IMR-90 (cell line): Measurements from ENCODE around the gene IL5RA.

ENCODE experiments used
- CEBPB ChIP-seq: IDR thresholded peaks from 2 replicates; pipeline ENCODE4 v1.6.1; 2012; ENCODE audit warnings: low read depth, low read length, improper control_type of control experiment
- CTCF ChIP-seq: conservative IDR thresholded peaks from 2 replicates; pipeline ENCODE4 v1.5.1; 2012; ENCODE audit warnings: mild to moderate bottlenecking, low read depth, low read length, improper control_type of control experiment
- MXI1 ChIP-seq: IDR thresholded peaks from 2 replicates; pipeline ENCODE4 v1.6.1; 2012; ENCODE audit warnings: low read depth, mild to moderate bottlenecking, low read length, moderate library complexity, borderline replicate concordance
- POLR2A ChIP-seq: IDR thresholded peaks from 2 replicates; pipeline ENCODE4 v1.6.1; 2012; ENCODE audit warnings: mild to moderate bottlenecking, low read depth, low read length
- RFX5 ChIP-seq: IDR thresholded peaks from 2 replicates; pipeline ENCODE4 v1.8.0; 2012; ENCODE audit warnings: low read depth, mild to moderate bottlenecking, low read length, moderate library complexity
- SMC3 ChIP-seq: fragments of 150-350 bp; IDR thresholded peaks from 2 replicates; pipeline ENCODE4 v1.6.1; 2016; ENCODE audit warnings: low read depth, mild to moderate bottlenecking, antibody characterized with exemption, low read length, moderate library complexity

- TF ChIP-seq POLR2A = no peak
- no peak for TF ChIP-seq SMC3
- no peak for TF ChIP-seq CEBPB
- no peak for TF ChIP-seq CTCF
- no peak for TF ChIP-seq RFX5
- TF ChIP-seq MXI1 = no peak
Observed at GRCh38 chr3:3109407-3110298, 521 bp downstream of the IL5RA start.
